ENCODE results near the gene PCBP3. TPM values are rescaled to one million over a fixed set of nuclear protein-coding genes. Genes with fewer than 3 reads are reported as not detected.

Gene PCBP3
- total and polyA plus RNA-seq, 4 donors: 0.36 to 1.6 (median 0.42) TPM

GRCh38 chr21:45938453-45938755, 294.9 kb downstream of the PCBP3 start:
- H3K9ac ChIP-seq (ENCODE audit: low read depth in 1 of 2, low read length in 2 of 2): no peak overlapping the region
- no peak overlapping the region for H3K27ac ChIP-seq (ENCODE audit: low read depth in 1 of 2, low read length in 2 of 2)
- no peaks in the 10 kb centered on the region for H3K36me3 ChIP-seq (ENCODE audit: control insufficient read depth in 4 of 4, insufficient read depth in 3 of 4, low read depth in 1 of 4, low read length in 3 of 4)
- H3K27me3 ChIP-seq (ENCODE audit: control insufficient read depth in 4 of 4, insufficient read depth in 4 of 4, low read length in 3 of 4): no peaks in the 10 kb centered on the region
- no peak overlapping the region for H3K4me3 ChIP-seq (ENCODE audit: low read depth in 1 of 3, low read length in 3 of 3)
- no peak for DNase-seq (ENCODE audit: low spot score)
- H3K4me1 ChIP-seq (ENCODE audit: control insufficient read depth in 4 of 4, insufficient read depth in 4 of 4, low read length in 3 of 4): no peaks in the 10 kb centered on the region
- peaks cover 0 to 4% (median 0%) of the 10 kb centered on the region in 4 donors for H3K9me3 ChIP-seq (ENCODE audit: control insufficient read depth in 4 of 4, low read length in 3 of 4)
- WGBS: 91% methylated on average over 1 of the region's 1 CpG
- TF ChIP-seq GABPA (IDR thresholded peaks at IDR 0.05 in 1 of 2, conservative IDR thresholded peaks at IDR 0.05 in 1 of 2): no peak
- no peak for TF ChIP-seq ATF3 (IDR thresholded peaks at IDR 0.05)
- TF ChIP-seq CTCF (IDR thresholded peaks at IDR 0.05; ENCODE audit: low read depth, low read length, missing input control): no peak
- no peak for TF ChIP-seq HNF4A (conservative IDR thresholded peaks at IDR 0.05)
- no peak for TF ChIP-seq FOXA1 (IDR thresholded peaks at IDR 0.05)
- no peak for TF ChIP-seq MAX (IDR thresholded peaks at IDR 0.05)
- no peak for TF ChIP-seq RAD21 (IDR thresholded peaks at IDR 0.05)
- TF ChIP-seq TAF1 (conservative IDR thresholded peaks at IDR 0.05): no peak
- TF ChIP-seq NR2F2 (IDR thresholded peaks at IDR 0.05): no peak
- TF ChIP-seq REST (IDR thresholded peaks at IDR 0.05): no peak
- TF ChIP-seq YY1 (IDR thresholded peaks at IDR 0.05): no peak
- no peak for TF ChIP-seq RXRA (IDR thresholded peaks at IDR 0.05)
- TF ChIP-seq EGR1 (IDR thresholded peaks at IDR 0.05; ENCODE audit: low read depth in 2 of 2): no peak
- TF ChIP-seq JUND (IDR thresholded peaks at IDR 0.05): no peak
- no peak for TF ChIP-seq HNF4G (IDR thresholded peaks at IDR 0.05)
- no peak for TF ChIP-seq FOXA2 (IDR thresholded peaks at IDR 0.05)
- no peak for TF ChIP-seq SP1 (IDR thresholded peaks at IDR 0.05)
- no peak for TF ChIP-seq ZBTB33 (IDR thresholded peaks at IDR 0.05)
